ENCODE data around the gene BAZ1B.
"Not testable (repeated sequence)": the region's sequence is repeated elsewhere in the genome, so short reads cannot be mapped to it uniquely, and the experiment has no call there.

The BAZ1B gene

GRCh38 chr7:73541722-73542121, 19.6 kb upstream of the BAZ1B start:
- DNase-seq: no peak

- DNase-seq: no peak
Observed at GRCh38 chr7:73539709-73540108, 17.6 kb upstream of the BAZ1B start.

- DNase-seq: not testable (repeated sequence)
Observed at GRCh38 chr7:73538510-73538909, 16.4 kb upstream of the BAZ1B start.

GRCh38 chr7:73537051-73537450, 15.0 kb upstream of the BAZ1B start:
- no peak for DNase-seq

- no peak for DNase-seq
Observed at GRCh38 chr7:73536479-73536878, 14.4 kb upstream of the BAZ1B start.

GRCh38 chr7:73535918-73536317, 13.8 kb upstream of the BAZ1B start:
- DNase-seq: not testable (repeated sequence)

GRCh38 chr7:73533742-73534141, 11.6 kb upstream of the BAZ1B start:
- no peak for DNase-seq

- DNase-seq: no peak
Observed at GRCh38 chr7:73532224-73532623, 10.1 kb upstream of the BAZ1B start.

GRCh38 chr7:73530800-73531199, 8.7 kb upstream of the BAZ1B start:
- DNase-seq: no peak

GRCh38 chr7:73526896-73527821, 5.1 kb upstream of the BAZ1B start:
- DNase-seq: no peak

- not testable (repeated sequence) for DNase-seq
Observed at GRCh38 chr7:73526158-73526494, 4.0 kb upstream of the BAZ1B start.

- DNase-seq: peak in 1 of 2 experiments; percentile 60
Observed at GRCh38 chr7:73521636-73522104, 423 bp downstream of the BAZ1B start.

- peak in 1 of 2 experiments; percentile 0 for DNase-seq
Observed at GRCh38 chr7:73520673-73521635, 1.1 kb downstream of the BAZ1B start.

GRCh38 chr7:73519867-73520672, 2.0 kb downstream of the BAZ1B start:
- DNase-seq: no peak

- DNase-seq: no peak
Observed at GRCh38 chr7:73518470-73518869, 3.6 kb downstream of the BAZ1B start.

GRCh38 chr7:73517241-73517995, 4.7 kb downstream of the BAZ1B start:
- DNase-seq: no peak

GRCh38 chr7:73515178-73515577, 6.9 kb downstream of the BAZ1B start:
- no peak for DNase-seq

- DNase-seq: no peak
Observed at GRCh38 chr7:73512018-73512780, 9.9 kb downstream of the BAZ1B start.

- DNase-seq: no peak
Observed at GRCh38 chr7:73509463-73509862, 12.6 kb downstream of the BAZ1B start.

- DNase-seq: no peak
Observed at GRCh38 chr7:73507556-73507955, 14.5 kb downstream of the BAZ1B start.

GRCh38 chr7:73504920-73505319, 17.2 kb downstream of the BAZ1B start:
- no peak for DNase-seq
